Brain pericyte (primary cell): Measurements from ENCODE around the gene MAP7D1.
"Not testable (repeated sequence)": the region's sequence is repeated elsewhere in the genome, so short reads cannot be mapped to it uniquely, and the experiment has no call there.

ENCODE experiments used
- DNase-seq: peaks from one replicate; pipeline ENCODE4 v3.0.0-alpha.2; 2012; ENCODE audit warnings: low read depth, low spot score

The MAP7D1 gene

GRCh38 chr1:36151134-36151844 lies 4.7 kb upstream of the MAP7D1 start:
- no peak for DNase-seq

- no peak for DNase-seq
Measured at GRCh38 chr1:36151845-36152203, 4.1 kb upstream of the MAP7D1 start.

- DNase-seq = no peak
Measured at GRCh38 chr1:36153476-36153875, 2.5 kb upstream of the MAP7D1 start.

- no peak for DNase-seq
Measured at GRCh38 chr1:36154335-36154734, 1.6 kb upstream of the MAP7D1 start.

- DNase-seq = no peak
Measured at GRCh38 chr1:36154765-36155407, 1.1 kb upstream of the MAP7D1 start.

GRCh38 chr1:36156329-36157114 lies 562 bp downstream of the MAP7D1 start:
- no peak for DNase-seq

- DNase-seq = no peak
Measured at GRCh38 chr1:36157115-36157903, 1.3 kb downstream of the MAP7D1 start.

- no peak for DNase-seq
Measured at GRCh38 chr1:36157973-36158826, 2.2 kb downstream of the MAP7D1 start.

- not testable (repeated sequence) for DNase-seq
Measured at GRCh38 chr1:36158827-36159252, 2.9 kb downstream of the MAP7D1 start.

- no peak for DNase-seq
Measured at GRCh38 chr1:36159614-36160387, 3.8 kb downstream of the MAP7D1 start.

- no peak for DNase-seq
Measured at GRCh38 chr1:36160388-36160948, 4.5 kb downstream of the MAP7D1 start.

- DNase-seq = no peak
Measured at GRCh38 chr1:36160949-36161485, 5.1 kb downstream of the MAP7D1 start.

- no peak for DNase-seq
Measured at GRCh38 chr1:36161641-36162531, 5.9 kb downstream of the MAP7D1 start.

GRCh38 chr1:36162680-36163239 lies 6.8 kb downstream of the MAP7D1 start:
- DNase-seq = no peak

- no peak for DNase-seq
Measured at GRCh38 chr1:36163426-36163825, 7.5 kb downstream of the MAP7D1 start.

- DNase-seq = no peak
Measured at GRCh38 chr1:36164361-36164760, 8.4 kb downstream of the MAP7D1 start.

GRCh38 chr1:36165145-36165544 lies 9.2 kb downstream of the MAP7D1 start:
- no peak for DNase-seq

- DNase-seq = no peak
Measured at GRCh38 chr1:36166136-36166535, 10.2 kb downstream of the MAP7D1 start.
